HCT116 (cell line): ENCODE measurements around the gene C1orf21. TPM values are rescaled to one million over a fixed set of nuclear protein-coding genes. Genes with fewer than 3 reads are reported as not detected.

ENCODE experiments used
- ATAC-seq: fragments of 200-7000 bp; cut with Tn5 transposase; 2 replicates; pipeline ENCODE4 v1.9.1; 2020; ENCODE audit warnings: mild to moderate bottlenecking, moderate library complexity
- BruUV-seq: library from RNA; stranded (reverse); fragments of 400-500 nt; replicated peaks from 2 replicates; lab custom pipeline; 2021; lab: Mats Ljungman, UMichigan
- CTCF ChIA-PET: fragments of 300-600 bp; sonication (Branson Sonifier 250); formaldehyde crosslinking; loops from one replicate; lab custom pipeline; 2021; ENCODE audit warnings: antibody characterized with exemption; lab: Charles Lee
- POLR2A ChIA-PET: fragments of 300-600, 350-600 bp; sonication (Branson Sonifier 250); formaldehyde crosslinking; loops from one replicate; lab custom pipeline; 2021; ENCODE audit warnings: antibody characterized with exemption; lab: Charles Lee
- RAD21 ChIA-PET, 2 experiments: fragments of 300-600 bp; sonication (Branson Sonifier 250); formaldehyde crosslinking; loops; one replicate each; lab custom pipeline; 2023; ENCODE audit warnings: low total read pairs in 2 of 2; ENCODE audit not compliant: uncharacterized antibody in 2 of 2, unreplicated experiment in 2 of 2, low non-redundant PET in 1 of 2; lab: Charles Lee
- DNase-seq: peaks from one replicate; pipeline ENCODE4 v3.0.0-alpha.2; 2010; ENCODE audit warnings: low read depth, low spot score
- H2AFZ ChIP-seq: fragments of 200-600 bp; shearing (Covaris generic), sonication (generic); 2 replicates; pipeline ENCODE4 v1.6.1; 2017; ENCODE audit warnings: low read depth, mixed run types, mixed read lengths, antibody characterized with exemption, low read length; ENCODE audit not compliant: poor library complexity, severe bottlenecking
- H3K27ac ChIP-seq: 2 replicates; pipeline ENCODE4 v1.5.1; 2012; ENCODE audit warnings: low read depth, low read length
- H3K27me3 ChIP-seq: fragments of 200-600 bp; sonication (generic); 2 replicates; pipeline ENCODE4 v1.6.1; 2016; ENCODE audit warnings: mixed run types, low read length, mixed read lengths; ENCODE audit not compliant: insufficient read depth
- H3K36me3 ChIP-seq, 2 experiments: fragments of 200-500 bp in 1 of 2; fragments of 200-600 bp in 1 of 2; sonication (Bioruptor generic) in 1 of 2; sonication (generic) in 1 of 2; 2 replicates each; pipeline versions ENCODE4 v1.5.1 to v1.6.1; 2014 to 2016; ENCODE audit warnings: low read length in 2 of 2, inconsistent platforms in 1 of 2, mixed read lengths in 1 of 2, mixed run types in 1 of 2; ENCODE audit not compliant: insufficient read depth in 2 of 2, control insufficient read depth in 1 of 2
- H3K4me1 ChIP-seq, 2 experiments: fragments of 200-600 bp in 1 of 2; sonication (generic) in 1 of 2; 2 replicates each; pipeline versions ENCODE4 v1.5.1 to v1.6.1; 2012 to 2017; ENCODE audit warnings: low read length in 2 of 2, inconsistent platforms in 1 of 2, mild to moderate bottlenecking in 1 of 2, mixed read lengths in 1 of 2, mixed run types in 1 of 2, moderate library complexity in 1 of 2; ENCODE audit not compliant: insufficient read depth in 2 of 2, control insufficient read depth in 1 of 2
- H3K4me2 ChIP-seq: fragments of 200-600 bp; sonication (generic); 2 replicates; pipeline ENCODE4 v1.6.1; 2017; ENCODE audit warnings: mixed run types, low read length, mixed read lengths
- H3K4me3 ChIP-seq, 2 experiments: fragments of 200-600 bp in 1 of 2; sonication (generic) in 1 of 2; replicated peaks in 1 of 2; 2 replicates each; pipeline ENCODE4 v1.5.1; 2011 to 2016; ENCODE audit warnings: low read length in 2 of 2, control low read depth in 1 of 2, low read depth in 1 of 2, mild to moderate bottlenecking in 1 of 2, mixed read lengths in 1 of 2, mixed run types in 1 of 2
- H3K79me2 ChIP-seq: fragments of 200-600 bp; sonication (generic); 2 replicates; pipeline ENCODE4 v1.6.1; 2017; ENCODE audit warnings: mild to moderate bottlenecking, mixed run types, low read length, moderate library complexity, mixed read lengths; ENCODE audit not compliant: insufficient read depth
- H3K9ac ChIP-seq: fragments of 200-600 bp; sonication (generic); 2 replicates; pipeline ENCODE4 v1.6.1; 2016; ENCODE audit warnings: low read length, mixed read lengths
- H3K9me2 ChIP-seq: fragments of 200-600 bp; sonication (generic), shearing (Covaris generic); 2 replicates; pipeline ENCODE4 v1.6.1; 2017; ENCODE audit warnings: mixed run types, mild to moderate bottlenecking, moderate library complexity; ENCODE audit not compliant: insufficient read depth
- H3K9me3 ChIP-seq, 2 experiments: fragments of 200-500 bp in 1 of 2; fragments of 200-600 bp in 1 of 2; sonication (Bioruptor generic) in 1 of 2; sonication (generic) in 1 of 2; 2 replicates each; pipeline ENCODE4 v1.6.1; 2014 to 2017; ENCODE audit warnings: low read length in 2 of 2, mixed read lengths in 2 of 2, inconsistent platforms in 1 of 2, low read depth in 1 of 2, mild to moderate bottlenecking in 1 of 2, mixed run types in 1 of 2, moderate library complexity in 1 of 2; ENCODE audit not compliant: control insufficient read depth in 1 of 2, insufficient read depth in 1 of 2
- H4K20me1 ChIP-seq: fragments of 200-600 bp; sonication (generic), shearing (Covaris generic); 2 replicates; pipeline ENCODE4 v1.6.1; 2017; ENCODE audit warnings: mixed run types, mild to moderate bottlenecking, moderate library complexity; ENCODE audit not compliant: insufficient read depth
- CBX3 ChIP-seq: IDR thresholded peaks from 2 replicates; pipeline ENCODE4 v1.6.1; 2012; ENCODE audit warnings: low read depth
- EGR1 ChIP-seq: IDR thresholded peaks from 2 replicates; pipeline ENCODE4 v1.6.1; 2012; ENCODE audit warnings: low read depth
- FOSL1 ChIP-seq: IDR thresholded peaks from 2 replicates; pipeline ENCODE4 v1.6.1; 2012; ENCODE audit warnings: low read depth
- POLR2A ChIP-seq: IDR thresholded peaks from 2 replicates; pipeline ENCODE4 v1.7.0; 2011; ENCODE audit warnings: borderline replicate concordance; ENCODE audit not compliant: insufficient read depth, insufficient read length; ENCODE audit errors: extremely low read depth
- POLR2AphosphoS5 ChIP-seq: IDR thresholded peaks from 2 replicates; pipeline ENCODE4 v1.6.1; 2011; ENCODE audit warnings: mild to moderate bottlenecking, low read depth, low read length, moderate library complexity
- RAD21 ChIP-seq: IDR thresholded peaks from 2 replicates; pipeline ENCODE4 v1.6.1; 2012; ENCODE audit warnings: low read depth, mild to moderate bottlenecking
- SIN3A ChIP-seq: IDR thresholded peaks from 2 replicates; pipeline ENCODE4 v1.6.1; 2012; ENCODE audit warnings: low read depth
- SP1 ChIP-seq: IDR thresholded peaks from 2 replicates; pipeline ENCODE4 v1.6.1; 2012; ENCODE audit warnings: low read depth
- ZFX ChIP-seq: fragments of 450-650 bp; IDR thresholded peaks from 2 replicates; pipeline ENCODE4 v1.6.1; 2017
- ZNF274 ChIP-seq: fragments of 200-500 bp; sonication (Bioruptor generic); IDR thresholded peaks from 2 replicates; pipeline ENCODE4 v1.6.1; 2014; ENCODE audit warnings: mild to moderate bottlenecking, low read depth, low read length, inconsistent platforms
- intact Hi-C: fragments of 100-400 bp; cut with micrococcal nuclease; formaldehyde crosslinking; loops from 2 replicates; pipeline ENCODE4 v1.10.0; 2022
- total RNA-seq: library from RNA; stranded (reverse); gene quantifications from one replicate; pipeline ENCODE4 v1.2.1, GENCODE V29; 2021; ENCODE audit not compliant: unreplicated experiment
- TF ChIP-seq, protein P1 (sequence below): IDR thresholded peaks from 2 replicates; pipeline ENCODE4 v1.6.1; 2011; ENCODE audit warnings: mild to moderate bottlenecking, low read length, moderate library complexity; ENCODE audit not compliant: insufficient replicate concordance; ENCODE audit errors: extremely low read depth
- TF ChIP-seq, protein P2 (sequence below), 3 experiments: fragments of 200-600 bp in 1 of 3; sonication (generic) in 1 of 3; IDR thresholded peaks in 2 of 3; conservative IDR thresholded peaks in 1 of 3; 2 replicates each; pipeline ENCODE4 v1.5.1; 2012 to 2017; ENCODE audit warnings: low read depth in 2 of 3, low read length in 2 of 3, antibody characterized with exemption in 1 of 3, borderline replicate concordance in 1 of 3, control low read depth in 1 of 3, mild to moderate bottlenecking in 1 of 3, mixed read lengths in 1 of 3, mixed run types in 1 of 3, moderate library complexity in 1 of 3; ENCODE audit not compliant: insufficient read depth in 1 of 3

C1orf21 gene
- total RNA-seq, 1 experiment from 2014 or later = 8.9 TPM

DNA sequence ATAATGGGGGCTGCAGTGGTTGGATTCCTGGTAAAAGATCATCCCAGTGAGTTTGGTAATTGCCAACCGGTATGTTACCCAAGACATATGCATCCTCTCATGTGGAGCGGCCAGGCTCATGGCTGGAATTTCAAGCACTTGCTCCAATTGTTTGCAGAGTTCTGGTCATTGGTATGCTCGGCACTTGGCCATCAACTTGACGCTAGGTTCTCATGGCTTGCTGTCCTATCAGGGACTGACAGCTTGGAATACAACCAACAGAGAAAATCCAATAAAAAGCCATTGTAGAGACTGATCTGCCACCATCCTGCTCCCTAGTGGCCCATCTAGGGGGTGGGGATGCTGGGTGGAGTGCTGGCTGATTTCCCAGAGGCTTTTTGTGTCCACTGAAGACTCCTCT lies 247.0 kb downstream of the C1orf21 start (continued):
- no peak for TF ChIP-seq POLR2AphosphoS5

DNA sequence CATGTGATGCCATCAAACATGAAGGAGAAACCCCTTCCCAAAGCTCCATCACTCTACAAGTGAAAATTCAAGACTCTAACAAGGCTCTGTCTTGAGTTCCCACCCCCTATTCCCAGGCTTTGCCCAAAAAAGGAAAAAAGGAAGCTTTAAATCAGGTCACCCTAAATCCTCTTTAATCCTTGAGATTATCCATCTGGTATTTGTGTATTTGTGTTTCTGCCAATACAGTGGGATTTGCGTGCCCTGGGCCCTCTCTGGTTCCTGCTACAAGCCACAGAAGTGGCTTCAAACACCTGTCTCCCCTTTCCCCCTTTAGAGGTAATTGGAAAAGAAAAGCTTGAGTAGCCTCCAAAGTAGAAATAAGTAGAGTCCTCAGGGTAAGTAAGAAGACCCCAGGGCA lies 247.5 kb downstream of the C1orf21 start:
- H3K4me1 ChIP-seq = no peaks in the 10 kb centered on the region
- ChIA-PET POLR2A (no interaction called here), RAD21 (no interaction called here)
- no peaks in the 10 kb centered on the region for H3K36me3 ChIP-seq
- H3K9ac ChIP-seq = no peak overlapping the region
- no peaks in the 10 kb centered on the region for H3K27me3 ChIP-seq
- no peak overlapping the region for H2AFZ ChIP-seq
- no peak overlapping the region for H3K4me3 ChIP-seq
- no peak for DNase-seq
- H3K9me3 ChIP-seq = no peaks in the 10 kb centered on the region
- H3K27ac ChIP-seq = no peak overlapping the region
- H3K4me2 ChIP-seq = no peak overlapping the region
- TF ChIP-seq ZNF274 = no peak
- TF ChIP-seq POLR2A = no peak
- no peak for TF ChIP-seq FOSL1
- TF ChIP-seq, protein P1, sequence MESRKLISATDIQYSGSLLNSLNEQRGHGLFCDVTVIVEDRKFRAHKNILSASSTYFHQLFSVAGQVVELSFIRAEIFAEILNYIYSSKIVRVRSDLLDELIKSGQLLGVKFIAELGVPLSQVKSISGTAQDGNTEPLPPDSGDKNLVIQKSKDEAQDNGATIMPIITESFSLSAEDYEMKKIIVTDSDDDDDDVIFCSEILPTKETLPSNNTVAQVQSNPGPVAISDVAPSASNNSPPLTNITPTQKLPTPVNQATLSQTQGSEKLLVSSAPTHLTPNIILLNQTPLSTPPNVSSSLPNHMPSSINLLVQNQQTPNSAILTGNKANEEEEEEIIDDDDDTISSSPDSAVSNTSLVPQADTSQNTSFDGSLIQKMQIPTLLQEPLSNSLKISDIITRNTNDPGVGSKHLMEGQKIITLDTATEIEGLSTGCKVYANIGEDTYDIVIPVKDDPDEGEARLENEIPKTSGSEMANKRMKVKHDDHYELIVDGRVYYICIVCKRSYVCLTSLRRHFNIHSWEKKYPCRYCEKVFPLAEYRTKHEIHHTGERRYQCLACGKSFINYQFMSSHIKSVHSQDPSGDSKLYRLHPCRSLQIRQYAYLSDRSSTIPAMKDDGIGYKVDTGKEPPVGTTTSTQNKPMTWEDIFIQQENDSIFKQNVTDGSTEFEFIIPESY = no peak
- no peak for TF ChIP-seq EGR1
- TF ChIP-seq, protein P2, sequence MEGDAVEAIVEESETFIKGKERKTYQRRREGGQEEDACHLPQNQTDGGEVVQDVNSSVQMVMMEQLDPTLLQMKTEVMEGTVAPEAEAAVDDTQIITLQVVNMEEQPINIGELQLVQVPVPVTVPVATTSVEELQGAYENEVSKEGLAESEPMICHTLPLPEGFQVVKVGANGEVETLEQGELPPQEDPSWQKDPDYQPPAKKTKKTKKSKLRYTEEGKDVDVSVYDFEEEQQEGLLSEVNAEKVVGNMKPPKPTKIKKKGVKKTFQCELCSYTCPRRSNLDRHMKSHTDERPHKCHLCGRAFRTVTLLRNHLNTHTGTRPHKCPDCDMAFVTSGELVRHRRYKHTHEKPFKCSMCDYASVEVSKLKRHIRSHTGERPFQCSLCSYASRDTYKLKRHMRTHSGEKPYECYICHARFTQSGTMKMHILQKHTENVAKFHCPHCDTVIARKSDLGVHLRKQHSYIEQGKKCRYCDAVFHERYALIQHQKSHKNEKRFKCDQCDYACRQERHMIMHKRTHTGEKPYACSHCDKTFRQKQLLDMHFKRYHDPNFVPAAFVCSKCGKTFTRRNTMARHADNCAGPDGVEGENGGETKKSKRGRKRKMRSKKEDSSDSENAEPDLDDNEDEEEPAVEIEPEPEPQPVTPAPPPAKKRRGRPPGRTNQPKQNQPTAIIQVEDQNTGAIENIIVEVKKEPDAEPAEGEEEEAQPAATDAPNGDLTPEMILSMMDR (IDR thresholded peaks at IDR 0.05 in 2 of 3, conservative IDR thresholded peaks at IDR 0.05 in 1 of 3; ENCODE audit: borderline replicate concordance in 1 of 3, insufficient read depth in 1 of 3, low read depth in 2 of 3, low read length in 2 of 3) = no peak
- no peak for TF ChIP-seq CBX3
- TF ChIP-seq SIN3A = no peak
- TF ChIP-seq ZFX = no peak
- TF ChIP-seq RAD21 = no peak
- no peak for TF ChIP-seq SP1
- TF ChIP-seq, all 23 proteins: peak for 0
- BruUV-seq = no TSS peak
- Histone ChIP-seq H4K20me1 (no peaks in the 10 kb centered on the region), H3K9me2 (no peaks in the 10 kb centered on the region), H3K79me2 (no peaks in the 10 kb centered on the region)
- CTCF ChIA-PET = no interaction called here
- intact Hi-C loops = no loop called here
- no peak for ATAC-seq
